Loucy (cell line): ENCODE results near the gene EDAR.

ENCODE experiments used
- EZH2phosphoT487 ChIP-seq: fragments of 200-600 bp; IDR thresholded peaks from 2 replicates; pipeline ENCODE4 v1.6.1; 2018; ENCODE audit warnings: antibody characterized with exemption, mild to moderate bottlenecking, moderate library complexity, borderline replicate concordance
- TF ChIP-seq, protein P1 (sequence below): fragments of 200-600 bp; sonication (generic); conservative IDR thresholded peaks from 2 replicates; pipeline ENCODE4 v1.5.1; 2014; ENCODE audit warnings: mild to moderate bottlenecking, antibody characterized with exemption, low read length

DNA sequence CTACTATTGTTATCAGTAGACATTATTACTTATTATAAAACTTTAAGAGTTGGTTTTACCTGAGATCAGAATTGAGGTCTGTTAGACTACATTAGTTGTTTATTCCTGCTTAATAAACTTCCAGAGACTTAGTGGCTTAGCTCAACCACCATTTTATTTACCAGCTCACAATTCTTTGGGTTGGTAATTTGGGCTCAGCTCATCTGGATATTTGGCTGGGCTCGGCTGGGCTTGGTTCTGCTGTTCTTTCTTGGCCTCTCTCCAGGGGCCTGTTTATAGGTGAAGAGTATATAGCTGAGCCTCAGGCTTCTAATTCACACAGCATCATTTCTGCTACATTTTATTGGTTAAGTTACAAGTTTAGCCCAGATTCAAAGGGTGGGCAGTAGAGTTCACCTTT is 134.5 kb downstream of the EDAR start:
- TF ChIP-seq, protein P1, sequence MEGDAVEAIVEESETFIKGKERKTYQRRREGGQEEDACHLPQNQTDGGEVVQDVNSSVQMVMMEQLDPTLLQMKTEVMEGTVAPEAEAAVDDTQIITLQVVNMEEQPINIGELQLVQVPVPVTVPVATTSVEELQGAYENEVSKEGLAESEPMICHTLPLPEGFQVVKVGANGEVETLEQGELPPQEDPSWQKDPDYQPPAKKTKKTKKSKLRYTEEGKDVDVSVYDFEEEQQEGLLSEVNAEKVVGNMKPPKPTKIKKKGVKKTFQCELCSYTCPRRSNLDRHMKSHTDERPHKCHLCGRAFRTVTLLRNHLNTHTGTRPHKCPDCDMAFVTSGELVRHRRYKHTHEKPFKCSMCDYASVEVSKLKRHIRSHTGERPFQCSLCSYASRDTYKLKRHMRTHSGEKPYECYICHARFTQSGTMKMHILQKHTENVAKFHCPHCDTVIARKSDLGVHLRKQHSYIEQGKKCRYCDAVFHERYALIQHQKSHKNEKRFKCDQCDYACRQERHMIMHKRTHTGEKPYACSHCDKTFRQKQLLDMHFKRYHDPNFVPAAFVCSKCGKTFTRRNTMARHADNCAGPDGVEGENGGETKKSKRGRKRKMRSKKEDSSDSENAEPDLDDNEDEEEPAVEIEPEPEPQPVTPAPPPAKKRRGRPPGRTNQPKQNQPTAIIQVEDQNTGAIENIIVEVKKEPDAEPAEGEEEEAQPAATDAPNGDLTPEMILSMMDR = no peak
- TF ChIP-seq EZH2phosphoT487 = no peak
